Measurements from ENCODE around the gene ARHGEF25. TPM values are rescaled to one million over a fixed set of nuclear protein-coding genes. Genes with fewer than 3 reads are reported as not detected.

Gene ARHGEF25
- polyA plus RNA-seq, 1 experiment, result 26.0 TPM

DNA sequence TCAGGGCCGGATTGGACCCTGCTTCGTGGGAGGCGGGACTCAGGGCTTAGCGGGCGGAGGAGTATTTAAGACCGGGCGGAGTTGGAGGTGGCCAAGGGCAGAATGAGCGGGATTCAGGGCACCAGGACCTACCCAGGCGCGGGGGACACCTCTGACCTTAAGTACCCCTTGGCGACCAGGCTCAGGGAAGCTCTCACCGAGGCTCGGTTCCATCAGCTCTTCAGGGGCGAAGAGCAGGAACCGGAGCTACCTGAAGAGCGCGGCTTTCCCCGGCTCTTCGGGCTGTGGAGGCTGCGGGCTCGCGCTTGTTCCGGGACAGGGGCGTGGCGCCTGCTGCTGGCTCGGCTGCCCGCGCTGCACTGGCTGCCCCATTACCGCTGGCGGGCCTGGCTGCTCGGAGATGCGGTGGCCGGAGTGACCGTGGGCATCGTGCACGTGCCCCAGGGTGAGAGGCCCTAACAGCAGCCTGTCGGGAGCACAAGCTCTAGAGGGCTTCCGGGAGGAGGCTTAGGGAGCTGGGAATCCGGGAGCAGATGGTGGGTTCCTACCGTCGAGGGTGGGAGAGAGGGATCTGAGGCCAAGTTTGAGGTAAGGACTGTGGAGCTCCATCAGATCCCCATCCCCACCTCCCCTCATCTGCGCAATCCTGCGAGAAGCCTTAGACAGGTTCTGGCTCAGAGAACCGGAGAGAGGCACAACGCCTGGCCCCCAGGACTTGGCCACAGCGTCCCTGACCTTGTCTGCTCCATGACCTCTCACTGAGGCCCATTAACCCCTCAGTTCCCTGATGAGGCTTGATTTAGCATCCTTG is 8.4 kb downstream of the ARHGEF25 start:
- ChIA-PET CTCF (interaction anchor here (0.7 to 17.5 kb wide), 9 partner anchors 8 to 134 kb away, joined by 3 to 257 read pairs (median 4); partner anchors contain the start of genes B4GALNT1 and PIP4K2C), POLR2A (no interaction called here)
- Histone ChIP-seq H3K27me3 (ENCODE audit: control insufficient read depth, insufficient read depth, low read length) (peaks cover 23% of the 10 kb centered on the region), H3K4me3 (ENCODE audit: low read depth, low read length) (no peak overlapping the region), H3K36me3 (ENCODE audit: control insufficient read depth, insufficient read depth, low read length) (peaks cover 14% of the 10 kb centered on the region)
- no peak for DNase-seq (ENCODE audit: low read depth)
- TF ChIP-seq, protein P1, sequence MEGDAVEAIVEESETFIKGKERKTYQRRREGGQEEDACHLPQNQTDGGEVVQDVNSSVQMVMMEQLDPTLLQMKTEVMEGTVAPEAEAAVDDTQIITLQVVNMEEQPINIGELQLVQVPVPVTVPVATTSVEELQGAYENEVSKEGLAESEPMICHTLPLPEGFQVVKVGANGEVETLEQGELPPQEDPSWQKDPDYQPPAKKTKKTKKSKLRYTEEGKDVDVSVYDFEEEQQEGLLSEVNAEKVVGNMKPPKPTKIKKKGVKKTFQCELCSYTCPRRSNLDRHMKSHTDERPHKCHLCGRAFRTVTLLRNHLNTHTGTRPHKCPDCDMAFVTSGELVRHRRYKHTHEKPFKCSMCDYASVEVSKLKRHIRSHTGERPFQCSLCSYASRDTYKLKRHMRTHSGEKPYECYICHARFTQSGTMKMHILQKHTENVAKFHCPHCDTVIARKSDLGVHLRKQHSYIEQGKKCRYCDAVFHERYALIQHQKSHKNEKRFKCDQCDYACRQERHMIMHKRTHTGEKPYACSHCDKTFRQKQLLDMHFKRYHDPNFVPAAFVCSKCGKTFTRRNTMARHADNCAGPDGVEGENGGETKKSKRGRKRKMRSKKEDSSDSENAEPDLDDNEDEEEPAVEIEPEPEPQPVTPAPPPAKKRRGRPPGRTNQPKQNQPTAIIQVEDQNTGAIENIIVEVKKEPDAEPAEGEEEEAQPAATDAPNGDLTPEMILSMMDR (IDR thresholded peaks at IDR 0.05; ENCODE audit: insufficient read depth, low read depth, low read length), result no peak

DNA sequence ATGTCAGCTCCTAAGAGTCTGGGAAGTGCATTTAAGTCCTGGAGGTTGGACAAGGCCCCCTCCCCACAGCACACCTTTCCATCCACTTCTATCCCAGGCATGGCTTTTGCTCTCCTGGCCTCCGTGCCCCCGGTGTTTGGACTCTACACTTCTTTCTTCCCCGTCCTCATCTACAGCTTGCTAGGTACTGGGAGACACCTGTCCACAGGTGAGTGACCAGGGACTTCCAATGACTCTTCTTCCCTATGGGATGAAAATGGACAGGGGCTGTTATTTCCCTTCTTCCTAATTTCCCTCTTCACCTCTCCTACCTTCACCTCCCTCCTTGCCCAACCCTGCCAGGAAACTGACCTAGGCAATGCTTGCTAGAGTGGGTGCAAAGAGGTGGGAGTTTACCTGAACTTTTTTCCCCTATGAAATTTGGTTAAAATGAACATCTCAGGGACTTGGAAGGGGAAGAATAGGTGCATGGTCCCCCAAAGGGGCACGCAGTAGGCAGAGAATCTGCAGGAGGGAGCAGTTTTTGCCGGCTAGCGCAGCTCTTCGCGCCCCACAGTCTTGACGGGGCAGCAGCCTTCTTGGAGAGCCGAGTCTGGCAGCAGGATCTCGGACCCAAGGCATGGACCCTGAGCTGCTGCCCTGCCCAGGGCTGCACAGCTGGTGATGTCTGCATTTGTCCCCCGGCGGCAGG is 9.2 kb downstream of the ARHGEF25 start:
- no peak for DNase-seq (ENCODE audit: low read depth)
- TF ChIP-seq, protein P1 (IDR thresholded peaks at IDR 0.05; ENCODE audit: insufficient read depth, low read depth, low read length), result no peak
- peaks cover 8% of the 10 kb centered on the region for H3K36me3 ChIP-seq (ENCODE audit: control insufficient read depth, insufficient read depth, low read length)
- ChIA-PET CTCF (interaction anchor here (0.7 to 17.5 kb wide), 18 partner anchors 8 to 160 kb away, joined by 3 to 257 read pairs (median 4); partner anchors contain the start of genes ARHGEF25, B4GALNT1 and PIP4K2C), POLR2A (no interaction called here)
- H3K27me3 ChIP-seq (ENCODE audit: control insufficient read depth, insufficient read depth, low read length), result peaks cover 26% of the 10 kb centered on the region
- no peak overlapping the region for H3K4me3 ChIP-seq (ENCODE audit: low read depth, low read length)

DNA sequence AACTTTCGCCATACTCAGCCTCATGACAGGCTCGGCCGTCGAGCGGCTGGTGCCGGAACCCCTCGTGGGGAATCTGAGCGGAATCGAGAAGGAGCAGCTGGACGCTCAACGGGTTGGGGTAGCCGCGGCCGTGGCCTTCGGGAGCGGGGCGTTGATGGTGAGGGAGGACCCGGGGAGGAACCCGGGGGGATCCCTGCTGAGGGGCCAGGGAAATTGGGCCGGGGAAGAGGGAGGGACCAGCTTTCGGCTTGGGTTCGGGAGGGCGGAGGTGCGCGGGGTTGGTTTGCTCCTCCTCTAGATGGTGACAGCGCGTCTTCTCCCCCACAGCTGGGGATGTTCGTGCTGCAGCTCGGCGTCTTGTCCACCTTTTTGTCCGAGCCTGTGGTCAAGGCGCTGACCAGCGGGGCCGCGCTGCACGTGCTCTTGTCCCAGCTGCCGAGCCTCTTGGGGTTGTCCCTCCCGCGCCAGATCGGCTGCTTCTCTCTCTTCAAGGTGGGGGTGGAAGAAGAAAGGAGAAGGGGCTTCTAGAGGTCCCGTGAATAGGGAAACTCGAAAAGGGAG is 9.8 kb downstream of the ARHGEF25 start:
- DNase-seq (ENCODE audit: low read depth), result no peak
- ChIA-PET POLR2A (no interaction called here), CTCF (interaction anchor here (0.7 to 17.5 kb wide), 17 partner anchors 9 to 213 kb away, joined by 3 to 257 read pairs (median 5); partner anchors contain the start of genes ARHGEF25, B4GALNT1 and PIP4K2C)
- Histone ChIP-seq H3K36me3 (ENCODE audit: control insufficient read depth, insufficient read depth, low read length) (peaks cover 3% of the 10 kb centered on the region), H3K27me3 (ENCODE audit: control insufficient read depth, insufficient read depth, low read length) (peaks cover 26% of the 10 kb centered on the region), H3K4me3 (ENCODE audit: low read depth, low read length) (no peak overlapping the region; the same call in 1 of the 2 replicates)
- TF ChIP-seq, protein P1 (IDR thresholded peaks at IDR 0.05; ENCODE audit: insufficient read depth, low read depth, low read length), result no peak

GRCh38 chr12:57621497-57622292 is 10.5 kb downstream of the ARHGEF25 start:
- Histone ChIP-seq H3K4me3 (ENCODE audit: low read depth, low read length) (peak overlapping the region; percentile 35), H3K27me3 (ENCODE audit: control insufficient read depth, insufficient read depth, low read length) (peaks cover 31% of the 10 kb centered on the region), H3K36me3 (ENCODE audit: control insufficient read depth, insufficient read depth, low read length) (no peaks in the 10 kb centered on the region)
- POLR2A ChIA-PET, result no interaction called here
- TF ChIP-seq, protein P1 (IDR thresholded peaks at IDR 0.05; ENCODE audit: insufficient read depth, low read depth, low read length), result peak; percentile 95
- DNase-seq (ENCODE audit: low read depth), result no peak
- CTCF ChIA-PET, result interaction anchor here (0.6 to 17.5 kb wide), 25 partner anchors 9 to 212 kb away, joined by 3 to 257 read pairs (median 4); partner anchors contain the start of genes ARHGEF25, B4GALNT1 and PIP4K2C
